Tibial nerve (tissue), 3 donors: Measurements from ENCODE around the gene SMIM38.

Experiments used
- POLR2A ChIP-seq, 2 donors: fragments of 450-650 bp; IDR thresholded peaks; one replicate each; pipeline ENCODE4 v1.6.1; 2017; ENCODE audit warnings: antibody characterized with exemption in 2 of 2, mild to moderate bottlenecking in 2 of 2, moderate library complexity in 2 of 2
- TF ChIP-seq, protein P1 (sequence below), 5 experiments: fragments of 200-600 bp in 3 of 5; fragments of 450-650 bp in 2 of 5; sonication (generic) in 3 of 5; IDR thresholded peaks; one replicate each; pipeline ENCODE4 v1.5.1; 2016 to 2019; ENCODE audit warnings: antibody characterized with exemption in 5 of 5, mild to moderate bottlenecking in 3 of 5, moderate library complexity in 2 of 5

DNA sequence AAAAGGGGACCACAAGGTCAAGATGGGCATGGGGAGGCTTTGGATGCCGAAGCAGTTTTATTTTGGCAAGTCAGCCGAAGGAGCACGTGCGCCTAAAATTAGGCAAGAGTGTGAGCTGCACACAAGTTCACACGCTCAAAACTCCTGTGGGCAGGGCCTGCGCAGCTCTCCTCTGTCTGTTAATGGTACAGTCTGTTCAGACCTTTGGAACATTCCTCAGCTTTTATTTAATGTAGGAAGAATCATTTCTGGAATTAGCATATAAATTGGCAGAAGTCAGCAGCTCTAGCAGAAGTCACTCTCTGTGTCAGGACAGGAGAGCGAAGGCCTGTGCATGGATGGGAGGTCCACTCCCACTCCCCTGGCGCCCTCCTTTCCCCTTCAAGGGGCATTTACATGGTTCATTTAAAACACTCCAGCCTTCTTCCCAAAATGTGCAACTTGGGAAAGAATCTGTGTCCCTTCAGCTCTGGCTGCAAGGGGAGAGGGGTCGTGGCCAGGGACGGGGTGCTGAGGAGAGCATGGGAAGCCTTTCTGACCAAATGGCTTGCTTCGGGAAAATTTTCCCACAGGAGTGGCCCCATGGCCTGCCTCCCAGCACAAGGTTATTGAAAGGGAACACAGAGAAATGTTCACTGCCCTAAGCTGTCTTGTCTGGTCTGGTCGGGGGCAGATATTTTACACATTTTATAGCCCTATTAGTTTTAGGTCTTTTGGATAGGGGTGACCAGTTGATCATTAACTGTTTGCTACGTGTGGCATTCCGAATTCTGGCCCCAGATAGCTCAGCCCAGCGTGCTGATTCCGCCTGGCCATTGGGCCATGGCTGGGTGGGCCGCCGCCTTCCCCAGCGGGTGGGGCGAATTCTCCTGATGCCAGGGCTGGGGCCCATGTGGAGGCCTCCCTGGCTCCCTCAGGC, 43.9 kb upstream of the SMIM38 start:
- no peak for TF ChIP-seq POLR2A (IDR thresholded peaks at IDR 0.05)
- TF ChIP-seq, protein P1, sequence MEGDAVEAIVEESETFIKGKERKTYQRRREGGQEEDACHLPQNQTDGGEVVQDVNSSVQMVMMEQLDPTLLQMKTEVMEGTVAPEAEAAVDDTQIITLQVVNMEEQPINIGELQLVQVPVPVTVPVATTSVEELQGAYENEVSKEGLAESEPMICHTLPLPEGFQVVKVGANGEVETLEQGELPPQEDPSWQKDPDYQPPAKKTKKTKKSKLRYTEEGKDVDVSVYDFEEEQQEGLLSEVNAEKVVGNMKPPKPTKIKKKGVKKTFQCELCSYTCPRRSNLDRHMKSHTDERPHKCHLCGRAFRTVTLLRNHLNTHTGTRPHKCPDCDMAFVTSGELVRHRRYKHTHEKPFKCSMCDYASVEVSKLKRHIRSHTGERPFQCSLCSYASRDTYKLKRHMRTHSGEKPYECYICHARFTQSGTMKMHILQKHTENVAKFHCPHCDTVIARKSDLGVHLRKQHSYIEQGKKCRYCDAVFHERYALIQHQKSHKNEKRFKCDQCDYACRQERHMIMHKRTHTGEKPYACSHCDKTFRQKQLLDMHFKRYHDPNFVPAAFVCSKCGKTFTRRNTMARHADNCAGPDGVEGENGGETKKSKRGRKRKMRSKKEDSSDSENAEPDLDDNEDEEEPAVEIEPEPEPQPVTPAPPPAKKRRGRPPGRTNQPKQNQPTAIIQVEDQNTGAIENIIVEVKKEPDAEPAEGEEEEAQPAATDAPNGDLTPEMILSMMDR (IDR thresholded peaks at IDR 0.05): no peak
